Measurements from ENCODE around the gene NTNG1.

NTNG1 gene

DNA sequence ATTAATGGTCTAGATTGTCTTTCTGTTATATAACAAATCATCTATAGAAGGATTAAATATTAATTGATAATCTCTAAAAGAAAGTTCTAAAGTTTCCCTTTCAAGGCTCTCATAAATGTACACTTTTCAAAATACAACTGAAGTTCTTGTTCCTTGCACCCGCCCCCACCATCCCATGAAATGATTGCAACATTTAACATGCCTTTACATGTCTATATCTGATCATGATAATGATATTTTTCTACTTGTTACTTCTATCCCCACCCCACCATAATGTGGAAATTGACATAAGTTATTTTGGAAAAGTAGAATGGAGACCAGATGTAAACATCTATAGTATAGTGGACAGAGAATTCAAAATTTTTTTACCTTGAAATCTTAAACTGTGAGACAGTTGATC, 186.6 kb downstream of the NTNG1 start:
- no peak for DNase-seq (ENCODE audit: low spot score)

DNA sequence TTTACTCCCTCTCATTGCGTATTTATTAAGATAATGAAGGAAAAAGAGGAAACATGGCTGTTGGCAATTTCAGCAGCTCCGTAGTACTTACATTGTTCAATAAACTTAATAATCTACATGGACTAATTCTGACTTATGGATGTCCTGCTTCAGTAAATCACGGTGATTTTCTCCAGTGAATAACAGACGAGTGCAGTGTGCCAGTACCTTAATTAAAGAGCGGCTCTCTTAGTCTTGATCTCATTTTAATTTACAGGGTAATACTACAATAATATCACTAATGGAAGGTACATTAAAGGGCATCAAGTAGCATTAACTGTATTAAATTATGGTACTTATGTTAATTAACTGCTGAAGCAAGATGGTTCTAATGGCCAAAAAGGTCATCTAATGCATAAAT, 187.2 kb downstream of the NTNG1 start:
- no peak for DNase-seq (ENCODE audit: low spot score)

DNA sequence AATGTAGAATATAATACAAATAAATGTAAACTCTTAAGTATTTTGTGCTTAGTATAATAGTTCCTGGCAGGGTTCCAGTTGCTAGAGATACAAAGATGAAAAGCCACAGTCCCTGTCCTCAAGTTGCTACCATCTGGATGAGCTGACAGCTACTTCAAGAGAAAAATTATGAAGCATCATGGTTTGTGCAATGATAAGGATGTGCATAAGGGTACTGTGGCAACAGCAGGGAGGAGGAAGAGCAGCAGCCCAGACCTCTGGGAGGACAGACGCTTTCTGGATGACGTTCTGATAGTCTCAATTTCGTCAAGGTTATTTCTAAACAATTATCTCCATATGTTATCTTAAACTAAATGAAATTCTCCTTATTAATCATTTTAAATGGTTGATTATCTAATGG, 198.9 kb downstream of the NTNG1 start:
- DNase-seq (ENCODE audit: low spot score): no peak

DNA sequence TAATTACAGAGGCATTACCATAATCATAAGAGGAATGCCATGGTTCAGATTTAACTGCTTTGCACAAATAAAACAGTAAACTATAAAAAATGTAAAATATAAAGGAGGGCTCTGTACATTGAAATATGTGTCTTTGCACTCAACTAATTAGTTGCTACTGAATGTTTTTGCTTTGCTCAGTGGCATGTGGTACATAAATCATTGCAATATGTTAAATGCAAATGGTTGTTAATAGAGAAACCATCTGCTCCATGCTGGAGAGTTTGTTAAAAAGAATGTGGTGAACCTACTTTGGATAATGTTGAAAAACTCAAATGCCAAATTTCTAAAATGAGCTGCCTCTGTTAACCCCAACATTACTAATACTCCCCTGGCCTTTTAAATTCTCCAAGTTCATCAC, 201.5 kb downstream of the NTNG1 start:
- no peak for DNase-seq (ENCODE audit: low spot score)

DNA sequence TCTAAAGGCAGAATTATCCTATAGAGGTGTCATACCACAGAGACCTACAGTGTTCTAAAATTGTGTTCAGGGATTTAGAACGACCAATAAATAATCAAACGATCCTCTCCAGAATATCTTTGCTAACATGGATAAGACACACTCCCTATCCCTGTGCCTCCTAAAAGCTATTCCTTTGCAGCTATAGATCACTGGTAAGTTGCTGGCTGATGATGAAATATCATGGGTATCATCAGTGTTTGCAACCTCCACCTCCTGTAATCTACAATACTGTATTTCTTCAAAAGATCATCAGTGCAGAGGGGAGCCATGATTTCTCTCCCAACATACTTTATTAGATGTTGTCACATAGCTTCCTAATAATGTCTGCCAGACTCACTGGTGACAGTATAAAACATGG, 201.9 kb downstream of the NTNG1 start:
- no peak for DNase-seq (ENCODE audit: low spot score)

DNA sequence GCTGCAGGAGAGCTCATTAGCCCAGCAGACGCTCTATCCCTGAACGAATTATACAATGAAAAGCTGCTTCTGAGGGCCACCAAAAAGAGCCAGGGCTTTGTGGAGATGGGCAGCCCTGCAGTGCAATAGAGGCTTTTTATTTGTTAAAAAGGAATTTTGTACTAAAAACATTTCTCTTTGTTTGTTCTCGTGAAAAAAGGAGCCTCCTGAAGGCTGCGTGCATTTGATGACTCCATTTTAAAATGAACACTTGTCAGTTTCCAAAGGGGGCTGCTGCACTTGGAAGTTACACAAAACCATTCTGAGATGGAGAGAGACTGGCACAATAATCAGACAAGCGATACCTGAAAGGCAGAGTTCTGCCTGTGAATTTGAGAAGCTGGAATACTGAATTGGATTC, 202.8 kb downstream of the NTNG1 start:
- DNase-seq (ENCODE audit: low spot score): no peak

DNA sequence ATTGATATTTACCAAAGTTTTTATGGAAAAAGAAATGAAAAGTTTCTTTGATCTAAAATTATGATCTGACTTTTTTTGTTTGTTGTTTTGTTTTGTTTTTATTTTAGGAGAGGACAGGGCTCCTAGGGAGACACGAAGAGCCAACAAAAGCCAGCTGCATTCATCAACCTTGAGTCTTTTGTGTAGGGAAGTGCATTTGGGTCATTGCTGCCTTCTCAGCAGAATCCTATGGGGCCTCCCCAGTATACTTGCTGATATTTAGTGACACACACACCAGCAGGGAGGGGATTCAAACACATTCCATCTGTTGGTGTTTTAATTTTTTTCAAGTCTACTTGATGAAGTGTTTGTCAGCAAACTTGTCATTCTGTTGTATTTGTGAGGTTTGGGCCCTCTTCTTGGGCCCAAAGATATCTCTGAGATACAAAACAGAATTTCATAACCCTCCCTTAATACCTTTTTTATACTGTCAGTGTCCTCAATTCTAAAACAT, 203.5 kb downstream of the NTNG1 start:
- DNase-seq (ENCODE audit: low spot score): no peak

DNA sequence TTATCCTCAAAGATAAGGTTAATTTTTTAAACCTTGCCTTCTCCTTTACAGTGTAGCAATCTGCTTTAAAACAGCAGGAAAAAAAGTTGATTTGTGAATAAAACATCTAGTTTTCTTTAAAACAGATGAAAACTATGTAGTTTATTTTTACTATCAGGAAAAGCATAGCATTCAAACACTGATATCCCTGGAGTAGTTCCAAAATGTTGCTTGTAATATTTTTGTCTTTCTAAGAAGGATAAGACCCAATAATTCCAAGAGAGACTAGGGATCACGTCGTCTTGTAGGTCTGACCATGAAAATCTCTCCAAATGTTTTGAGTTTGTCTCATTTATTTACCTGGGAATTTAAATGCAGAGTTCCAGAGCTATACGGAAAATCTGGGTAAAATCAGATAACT, 204.0 kb downstream of the NTNG1 start:
- DNase-seq (ENCODE audit: low spot score): no peak

DNA sequence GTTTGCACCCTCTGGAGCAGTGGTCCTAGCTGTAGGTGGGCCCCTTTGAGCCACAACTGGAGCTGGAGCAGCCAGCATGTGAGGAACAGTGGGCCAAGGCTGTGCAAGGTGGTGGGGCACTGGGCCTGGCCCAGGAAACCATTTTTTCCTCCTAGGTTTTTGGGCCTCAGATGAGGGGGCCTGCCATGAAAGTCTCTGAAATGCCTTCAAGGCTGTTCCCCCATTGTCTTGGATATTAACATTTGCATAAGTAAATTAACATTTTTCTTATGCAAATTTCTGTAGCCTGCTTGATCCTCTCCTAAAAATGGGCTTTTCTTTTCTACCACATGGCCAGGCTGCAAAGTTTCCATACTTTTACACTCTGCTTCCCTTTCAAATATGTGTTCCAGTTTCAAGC, 212.0 kb downstream of the NTNG1 start:
- no peak for DNase-seq (ENCODE audit: low spot score)

DNA sequence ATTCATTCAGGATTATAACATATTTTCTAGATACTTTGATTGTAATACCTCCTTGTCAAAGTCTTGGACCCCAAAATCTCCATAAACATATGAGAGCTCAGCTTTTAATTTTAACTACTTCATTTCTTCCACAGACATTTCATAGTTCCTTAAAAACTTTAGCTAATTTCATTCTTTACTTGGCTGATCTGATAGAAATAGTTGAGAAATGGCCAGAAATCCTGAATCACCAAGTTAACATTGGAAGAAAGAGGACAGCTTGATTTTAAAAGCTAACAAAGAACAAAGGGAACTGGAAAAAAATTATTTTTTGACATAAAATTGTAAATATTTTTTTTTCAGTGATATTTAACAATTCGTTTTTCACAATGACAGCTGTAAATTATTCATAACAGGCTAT, 216.5 kb downstream of the NTNG1 start:
- no peak for DNase-seq (ENCODE audit: low spot score)

DNA sequence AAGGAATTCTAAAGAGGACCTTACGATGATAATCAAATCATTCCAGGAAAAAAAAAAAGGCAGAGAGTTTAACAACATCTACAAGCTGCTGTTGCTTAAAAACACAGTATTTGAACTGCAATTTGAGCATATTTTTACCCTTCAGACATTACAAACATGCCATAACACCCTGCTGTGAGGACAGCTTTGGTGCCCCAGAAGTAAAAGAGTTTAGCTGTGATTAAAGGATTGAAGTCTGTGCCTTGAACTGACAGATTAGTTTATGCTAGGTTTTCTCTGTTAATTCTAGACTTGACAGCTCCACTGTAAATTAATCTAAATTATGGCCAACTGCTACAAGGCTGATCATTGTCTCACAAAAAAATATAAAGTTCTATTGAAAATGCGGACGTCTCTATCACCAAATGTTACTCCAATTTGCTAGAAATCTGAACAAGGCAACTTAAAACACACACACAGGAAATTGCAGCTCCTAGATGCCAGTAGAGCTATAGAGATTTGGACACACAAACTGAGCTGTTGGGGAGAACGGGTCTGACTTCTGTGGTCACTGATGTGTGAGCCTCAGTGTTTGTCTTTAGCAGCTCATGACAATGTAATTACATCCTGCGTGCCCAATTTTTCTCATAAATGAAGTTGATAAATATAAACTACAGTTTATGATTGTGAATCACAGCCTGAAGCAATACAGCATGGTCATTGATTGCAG, 217.9 kb downstream of the NTNG1 start:
- peak; percentile 22 for DNase-seq (ENCODE audit: low spot score)

DNA sequence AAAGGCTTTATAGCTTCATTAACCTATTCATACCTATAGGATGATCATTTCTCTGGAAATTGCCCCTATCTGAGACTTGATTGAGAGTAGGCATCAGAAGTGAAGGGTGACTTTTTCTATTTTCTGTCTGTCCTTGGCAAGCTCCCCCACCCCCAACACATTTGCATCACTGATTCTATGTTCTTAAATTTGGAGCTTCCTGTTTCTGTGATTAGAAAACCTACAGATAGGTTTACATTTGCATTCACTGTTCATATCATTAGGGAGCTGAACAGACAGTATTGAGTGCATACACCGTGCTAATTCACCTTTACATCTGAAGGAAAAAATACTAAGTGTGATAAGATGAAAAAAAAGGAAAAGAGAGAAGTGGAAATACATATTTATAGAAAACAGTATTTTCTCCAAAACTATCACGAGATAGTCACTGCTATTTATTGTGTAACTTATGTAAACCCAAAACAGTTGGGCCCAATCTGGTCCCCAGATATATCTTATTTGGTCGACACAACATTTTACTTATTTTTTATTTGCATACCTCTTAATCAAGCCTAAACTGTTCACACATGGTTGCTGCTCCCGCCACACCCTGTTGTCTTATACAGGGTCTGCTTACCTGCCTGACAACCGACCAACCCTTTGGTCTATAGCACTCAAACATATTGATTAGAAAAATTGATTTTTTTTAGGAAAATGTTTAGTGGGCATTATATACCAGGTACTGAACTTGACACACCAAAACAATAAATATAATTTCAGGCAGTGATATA, 218.8 kb downstream of the NTNG1 start:
- DNase-seq (ENCODE audit: low spot score): no peak

DNA sequence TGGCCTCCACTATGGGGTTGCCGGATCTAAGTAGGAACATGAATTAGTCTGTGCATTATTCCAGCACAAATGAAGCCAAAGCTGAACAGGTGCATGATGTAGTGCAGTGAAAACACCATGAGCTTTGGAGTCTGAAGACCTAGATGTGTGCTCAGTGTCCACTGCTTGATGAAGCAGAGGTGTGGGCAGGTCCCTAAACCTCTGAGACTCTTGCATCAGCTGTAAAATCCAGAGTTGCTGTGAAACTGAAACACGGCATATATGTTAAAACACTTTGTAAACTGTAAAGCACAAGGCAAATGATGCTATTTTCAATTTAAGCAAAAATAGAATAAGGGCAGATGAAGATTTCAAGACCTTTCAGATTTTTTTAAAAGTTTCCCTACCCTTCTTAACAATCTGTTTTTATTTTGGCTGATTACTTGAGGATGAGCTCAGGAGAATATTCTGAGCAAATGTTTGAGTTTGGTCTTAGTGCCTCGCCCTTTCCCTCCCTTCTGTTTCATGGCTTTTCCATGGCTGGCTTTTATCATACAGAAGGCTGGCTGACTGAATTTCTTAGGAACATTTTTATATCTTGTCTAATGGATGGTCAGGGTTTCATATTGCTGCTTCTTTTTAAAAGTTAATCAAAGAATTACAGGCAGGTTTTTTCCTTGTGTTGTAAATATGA, 221.8 kb downstream of the NTNG1 start:
- DNase-seq (ENCODE audit: low spot score): no peak

DNA sequence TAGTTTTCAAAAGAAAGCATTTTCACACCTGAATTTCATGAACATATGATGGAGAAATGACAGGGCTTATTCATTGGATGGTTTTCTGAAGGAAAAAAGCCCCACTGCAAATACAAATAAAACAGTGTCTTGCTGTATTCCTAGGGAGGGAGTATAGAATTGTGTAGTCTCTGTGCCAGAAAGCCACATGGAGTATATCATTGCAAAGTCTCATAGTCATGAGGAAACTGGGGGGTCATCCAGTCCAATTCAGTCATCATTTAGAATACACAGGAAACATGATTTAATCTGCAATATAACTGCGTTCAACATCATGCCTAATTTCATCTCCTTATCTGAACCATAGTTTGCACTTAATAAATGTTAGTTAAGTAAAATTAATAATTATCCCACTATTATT, 222.3 kb downstream of the NTNG1 start:
- DNase-seq (ENCODE audit: low spot score): no peak

DNA sequence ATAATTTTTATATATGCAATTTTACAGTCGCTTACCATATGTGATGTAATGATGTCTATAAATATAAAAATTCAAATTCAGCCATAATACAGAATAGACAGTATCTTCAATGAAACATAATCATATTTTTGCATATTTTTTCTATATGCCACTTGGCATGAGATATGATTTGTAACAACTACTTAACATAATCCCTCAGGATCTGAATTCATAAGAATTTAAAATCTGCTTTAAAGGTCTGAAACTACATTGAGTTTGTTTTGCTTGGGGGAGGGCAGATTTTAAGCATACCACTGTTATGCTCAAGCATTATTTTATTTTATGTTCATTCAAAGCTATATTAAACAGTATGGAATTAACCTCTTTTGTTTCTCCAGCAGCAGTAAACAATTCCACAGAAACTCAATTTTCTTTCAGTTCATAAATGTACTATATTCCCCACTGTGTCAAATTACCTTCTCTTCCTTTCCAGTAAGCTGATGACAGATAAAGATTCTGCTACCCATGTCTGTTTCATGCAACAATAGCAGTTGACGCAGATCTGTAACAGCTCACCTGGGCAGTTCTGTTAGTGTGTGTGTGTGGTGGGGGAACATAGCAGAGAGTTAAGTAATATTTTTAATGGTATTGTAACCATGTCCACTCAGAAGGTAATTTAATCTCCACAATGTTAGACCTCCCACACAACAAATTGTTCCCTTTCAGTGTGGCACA, 224.8 kb downstream of the NTNG1 start:
- no peak for DNase-seq (ENCODE audit: low spot score)

DNA sequence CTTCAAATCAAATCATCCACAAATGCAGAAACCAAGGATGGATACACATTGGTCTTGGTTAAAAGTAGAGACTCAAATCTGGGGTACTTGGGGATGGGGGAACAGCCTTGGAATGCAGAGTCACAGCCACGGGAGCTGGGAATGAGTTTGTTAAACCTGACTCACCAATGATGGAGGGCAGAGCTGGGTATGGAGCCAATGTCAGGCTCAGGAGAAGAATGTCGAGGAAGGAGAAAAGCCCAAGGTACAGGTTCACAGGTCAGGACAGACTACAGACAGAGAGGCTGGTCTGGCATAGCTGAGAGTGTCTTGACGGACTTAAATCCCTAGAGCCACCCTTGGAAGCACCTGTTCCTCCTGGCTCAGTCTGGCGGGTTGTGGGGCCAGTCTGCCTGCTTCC, 237.6 kb downstream of the NTNG1 start:
- DNase-seq (ENCODE audit: low spot score): peak; percentile 17

DNA sequence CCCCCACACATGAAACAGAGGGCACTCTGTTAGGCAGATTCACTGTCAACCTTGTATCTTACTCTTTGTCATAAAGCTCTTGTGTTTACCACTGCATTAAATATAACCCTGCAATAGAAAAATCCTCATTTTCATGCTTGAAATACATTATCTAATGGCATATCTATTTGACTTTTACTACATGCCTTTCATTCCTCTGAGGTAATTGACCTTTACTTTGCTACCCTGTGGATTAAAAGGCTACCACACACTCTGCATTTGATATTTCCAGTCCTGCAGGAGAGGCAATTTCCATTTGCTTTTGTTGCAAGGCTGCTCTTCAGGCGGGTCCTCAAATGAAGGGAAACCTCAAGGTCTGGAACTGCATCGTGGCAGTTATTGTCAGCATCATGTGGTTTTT, 238.0 kb downstream of the NTNG1 start:
- no peak for DNase-seq (ENCODE audit: low spot score)

DNA sequence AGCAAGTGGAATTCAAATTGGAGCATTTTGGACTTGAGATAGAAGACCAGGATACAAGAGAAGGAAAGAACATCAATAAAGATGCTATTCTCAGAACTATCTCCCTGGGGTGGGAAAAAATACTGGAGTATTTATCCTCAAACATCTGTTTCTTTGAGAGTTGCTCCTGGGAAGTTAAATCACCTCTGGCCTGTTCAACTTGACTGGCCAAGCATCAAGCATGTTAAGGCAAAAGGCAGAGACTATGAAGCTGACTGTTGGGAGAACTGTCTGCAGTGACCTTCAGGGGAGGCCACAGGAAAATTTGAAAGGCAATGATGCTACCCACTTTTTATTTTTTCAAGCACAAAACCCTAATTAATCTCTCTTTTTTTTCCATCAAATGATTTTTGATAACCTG, 239.0 kb downstream of the NTNG1 start:
- DNase-seq (ENCODE audit: low spot score): no peak

DNA sequence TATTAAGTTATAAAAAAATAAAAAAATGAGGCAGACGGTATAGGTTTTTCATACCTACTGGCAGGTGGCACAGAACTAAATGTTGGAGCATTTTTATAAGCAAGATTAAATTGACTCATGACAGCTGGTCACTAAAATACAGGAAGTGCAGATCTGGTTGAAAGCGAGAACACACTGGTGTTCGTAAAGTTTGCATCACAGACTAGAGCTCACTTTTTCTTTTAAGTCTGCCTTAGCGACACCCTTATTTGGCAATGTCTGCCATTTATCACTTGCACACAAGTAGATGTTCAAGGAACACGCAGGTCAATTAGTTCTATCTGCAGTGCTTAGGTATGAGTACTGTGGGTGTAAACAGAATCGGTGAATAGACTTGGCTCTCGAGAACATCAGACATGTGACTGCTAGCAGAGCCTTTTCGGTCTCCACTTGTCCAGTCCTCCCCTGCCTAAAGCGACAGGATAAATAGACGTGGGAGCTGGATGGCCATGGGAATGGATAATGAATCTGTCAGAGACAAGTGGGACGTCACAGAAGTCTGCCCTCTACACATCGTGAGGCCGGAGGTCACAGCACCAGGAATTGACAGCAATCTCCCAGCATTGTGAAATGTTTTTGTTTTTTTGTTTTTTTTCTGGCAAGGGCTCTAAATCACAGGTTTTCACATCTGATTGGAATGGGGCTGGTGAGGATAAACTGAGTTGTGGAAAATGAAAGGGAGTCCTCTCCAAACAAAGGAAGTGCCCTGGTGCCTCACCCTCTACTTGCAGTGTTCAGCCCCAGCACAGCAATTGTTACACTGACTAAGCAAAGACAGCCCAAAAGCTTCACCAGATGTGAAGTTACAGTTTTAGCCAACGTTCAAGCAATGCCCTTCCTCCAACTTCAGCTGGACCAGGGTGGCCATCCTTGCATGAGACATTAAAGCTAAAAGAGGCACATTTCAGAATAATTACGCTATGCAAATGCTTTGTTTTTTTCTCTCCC, 248.9 kb downstream of the NTNG1 start:
- no peak for DNase-seq (ENCODE audit: low spot score)

DNA sequence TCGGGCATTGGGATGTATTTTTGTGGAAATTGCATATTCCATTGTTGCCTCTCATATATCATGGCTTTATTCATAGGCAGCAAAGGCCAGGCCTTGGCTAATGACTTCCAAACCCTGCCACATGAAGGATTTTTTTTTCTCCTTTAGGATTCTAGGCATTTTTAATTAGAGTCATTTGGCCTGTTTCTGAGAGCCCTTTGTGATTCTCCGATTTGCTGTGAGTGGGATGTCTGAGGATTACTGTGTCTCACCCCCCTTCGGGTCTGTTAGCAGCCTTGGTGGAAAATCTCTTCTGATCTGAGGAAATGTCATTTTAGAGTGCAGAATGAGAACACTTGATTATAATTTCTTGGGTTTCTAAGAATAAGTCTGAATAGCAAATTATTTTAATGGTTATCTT, 253.5 kb downstream of the NTNG1 start:
- DNase-seq (ENCODE audit: low spot score): no peak

DNA sequence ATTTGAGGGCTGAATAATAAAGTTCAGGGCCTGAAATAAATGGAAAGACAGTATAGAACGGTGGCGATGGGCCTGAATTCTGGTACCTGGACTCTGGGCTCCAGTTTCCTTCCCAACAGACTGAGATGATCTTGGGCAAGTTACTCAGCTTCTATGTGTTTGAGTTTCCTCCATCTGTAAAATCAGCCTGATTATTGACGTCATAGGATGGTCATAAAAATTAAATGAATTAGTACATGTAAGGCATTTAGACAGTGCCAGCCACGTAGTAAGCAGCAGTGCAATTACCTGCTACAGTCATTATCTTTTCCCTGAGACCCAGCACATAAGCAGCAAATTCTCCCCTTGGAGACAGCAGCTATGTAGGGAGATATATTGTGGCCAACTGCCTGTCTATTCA, 260.9 kb downstream of the NTNG1 start:
- DNase-seq (ENCODE audit: low spot score): no peak
